HepG2 (cell line): ENCODE results near the gene HDLBP. TPM values are rescaled to one million over a fixed set of nuclear protein-coding genes. Genes with fewer than 3 reads are reported as not detected.

ENCODE experiments used
- ARID3A ChIP-seq: IDR thresholded peaks from 2 replicates; pipeline ENCODE4 v1.6.1; 2012; ENCODE audit warnings: low read depth, low read length, improper control_type of control experiment
- HMG20B ChIP-seq: conservative IDR thresholded peaks from 2 replicates; pipeline ENCODE4 v1.6.1; 2016; ENCODE audit warnings: missing genetic modification reagents, missing compliant biosample characterization
- HNRNPLL ChIP-seq: fragments of 200-400 bp; formaldehyde crosslinking; IDR thresholded peaks from 2 replicates; pipeline ENCODE4 v1.6.1; 2017; ENCODE audit warnings: mild to moderate bottlenecking, low read depth, low read length; ENCODE audit not compliant: poor library complexity, severe bottlenecking
- HOXA3 ChIP-seq: sonication (generic); formaldehyde crosslinking; IDR thresholded peaks from 2 replicates; pipeline ENCODE4 v1.5.0; 2020; ENCODE audit warnings: missing genetic modification reagents
- IRF2 ChIP-seq: IDR thresholded peaks from 2 replicates; pipeline ENCODE4 v1.6.1; 2018; ENCODE audit warnings: missing genetic modification reagents, missing compliant biosample characterization
- MAX ChIP-seq: IDR thresholded peaks from 2 replicates; pipeline ENCODE4 v1.6.1; 2012; ENCODE audit warnings: inconsistent platforms
- SAFB2 ChIP-seq: sonication (generic); formaldehyde crosslinking; IDR thresholded peaks from 2 replicates; pipeline ENCODE4 v1.5.1; 2020; ENCODE audit warnings: missing genetic modification reagents, low read depth, mild to moderate bottlenecking, borderline replicate concordance
- SPEN ChIP-seq: sonication (generic); formaldehyde crosslinking; IDR thresholded peaks from 2 replicates; pipeline ENCODE4 v1.5.1; 2020; ENCODE audit warnings: low read depth, mild to moderate bottlenecking, missing genetic modification reagents
- TBL1XR1 ChIP-seq: fragments of 150-350 bp; IDR thresholded peaks from 2 replicates; pipeline ENCODE4 v1.6.1; 2014; ENCODE audit warnings: borderline replicate concordance, low read length; ENCODE audit not compliant: partially characterized antibody
- TRAFD1 ChIP-seq: sonication (generic); formaldehyde crosslinking; IDR thresholded peaks from 2 replicates; pipeline ENCODE4 v1.5.1; 2020; ENCODE audit warnings: missing genetic modification reagents, mild to moderate bottlenecking, borderline replicate concordance
- U2AF2 ChIP-seq: fragments of 200-400 bp; formaldehyde crosslinking; IDR thresholded peaks from 2 replicates; pipeline ENCODE4 v1.6.1; 2017; ENCODE audit warnings: low read depth, mild to moderate bottlenecking, low read length
- ZBTB2 ChIP-seq: sonication (generic); formaldehyde crosslinking; IDR thresholded peaks from 2 replicates; pipeline ENCODE4 v1.8.0; 2022; ENCODE audit warnings: low read depth, missing genetic modification reagents
- ZBTB4 ChIP-seq: sonication (generic); formaldehyde crosslinking; IDR thresholded peaks from 2 replicates; pipeline ENCODE4 v1.4.0; 2020; ENCODE audit warnings: missing genetic modification reagents, mild to moderate bottlenecking, borderline replicate concordance
- ZKSCAN5 ChIP-seq: sonication (generic); formaldehyde crosslinking; IDR thresholded peaks from 2 replicates; pipeline ENCODE4 v1.5.1; 2020; ENCODE audit warnings: mild to moderate bottlenecking, missing genetic modification reagents
- ZNF777 ChIP-seq: sonication (generic); formaldehyde crosslinking; IDR thresholded peaks from 2 replicates; pipeline ENCODE4 v1.4.0; 2020; ENCODE audit warnings: missing genetic modification reagents
- polyA plus RNA-seq, 8 experiments: library from polyadenylated mRNA; depleted of rRNA in 3 of 8; stranded (reverse) in 7 of 8; unstranded in 1 of 8; fragments of >200 nt; fragmentation: Illumina TruSeq in 4 of 8; extraction: Trizol in 4 of 8; gene quantifications; 2 replicates each; pipeline versions ENCODE4 v1.2.1 to v1.2.3, GENCODE V29; 2011 to 2016; ENCODE audit warnings: low read depth in 4 of 8, missing spikeins in 1 of 8, mixed read lengths in 1 of 8; ENCODE audit not compliant: insufficient read depth in 1 of 8
- total RNA-seq, 5 experiments: library from RNA; depleted of rRNA; stranded (reverse); fragments of >200 nt; fragmentation: Illumina TruSeq; extraction: Trizol; gene quantifications; 2 replicates each; pipeline ENCODE4 v1.2.3, GENCODE V29; 2016; ENCODE audit warnings: low read depth in 1 of 5
- TF ChIP-seq, protein P1 (sequence below): sonication (generic); IDR thresholded peaks from 2 replicates; pipeline ENCODE4 v1.6.1; 2016; ENCODE audit warnings: low read depth, borderline replicate concordance
- TF ChIP-seq, protein P2 (sequence below): sonication (generic); formaldehyde crosslinking; IDR thresholded peaks from 2 replicates; pipeline ENCODE4 v1.5.0; 2020; ENCODE audit warnings: mild to moderate bottlenecking, missing genetic modification reagents, moderate library complexity

HDLBP gene
- total and polyA plus RNA-seq, 2 of the 13 experiments (the other 11 are each of a cell fraction or from before 2014, with no cell fraction given), result 464 to 707 TPM

DNA sequence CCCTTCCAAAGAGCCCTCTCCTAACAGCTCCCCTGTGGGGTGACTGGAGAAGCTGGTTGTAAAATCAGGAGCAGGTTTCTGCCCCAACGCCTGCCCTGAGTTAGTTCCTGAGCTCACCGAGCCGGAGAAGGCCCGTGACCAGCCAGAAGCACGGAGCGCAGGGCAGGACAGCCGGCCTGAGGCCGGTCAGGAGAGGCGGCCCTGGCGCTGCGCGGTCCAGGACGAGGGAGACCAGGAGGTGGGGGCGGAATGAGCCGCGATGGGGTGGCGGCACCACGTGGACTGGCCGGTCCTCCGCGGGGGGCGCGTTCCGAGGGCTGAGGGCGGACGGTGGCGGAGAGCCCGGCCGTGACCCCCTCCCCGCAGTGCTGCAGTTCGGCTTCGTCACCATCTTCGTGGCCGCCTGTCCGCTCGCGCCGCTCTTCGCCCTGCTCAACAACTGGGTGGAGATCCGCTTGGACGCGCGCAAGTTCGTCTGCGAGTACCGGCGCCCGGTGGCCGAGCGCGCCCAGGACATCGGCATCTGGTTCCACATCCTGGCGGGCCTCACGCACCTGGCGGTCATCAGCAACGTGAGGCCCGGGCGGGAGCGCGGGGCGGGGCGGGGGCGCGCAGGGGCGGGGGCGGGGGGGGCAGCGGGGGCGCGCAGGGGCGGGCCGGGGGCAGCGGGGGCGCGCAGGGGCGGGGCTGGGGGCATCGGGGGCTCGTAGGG is 98.0 kb downstream of the HDLBP start (continued):
- TF ChIP-seq HNRNPLL, result peak; percentile 96
- peak; percentile 95; the same call in 1 of the 2 replicates for TF ChIP-seq SAFB2
- peak; percentile 97 for TF ChIP-seq MAX
- no peak for TF ChIP-seq ZBTB4
- TF ChIP-seq U2AF2, result no peak
- TF ChIP-seq ARID3A, result no peak
- TF ChIP-seq, protein P1, sequence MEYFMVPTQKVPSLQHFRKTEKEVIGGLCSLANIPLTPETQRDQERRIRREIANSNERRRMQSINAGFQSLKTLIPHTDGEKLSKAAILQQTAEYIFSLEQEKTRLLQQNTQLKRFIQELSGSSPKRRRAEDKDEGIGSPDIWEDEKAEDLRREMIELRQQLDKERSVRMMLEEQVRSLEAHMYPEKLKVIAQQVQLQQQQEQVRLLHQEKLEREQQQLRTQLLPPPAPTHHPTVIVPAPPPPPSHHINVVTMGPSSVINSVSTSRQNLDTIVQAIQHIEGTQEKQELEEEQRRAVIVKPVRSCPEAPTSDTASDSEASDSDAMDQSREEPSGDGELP, result peak; percentile 47; the same call in 1 of the 2 replicates
- peak; percentile 94 for TF ChIP-seq TRAFD1 (CRISPR knock-in tag)
- no peak for TF ChIP-seq ZKSCAN5 (CRISPR knock-in tag)
- peak; percentile 80; the same call in 1 of the 2 replicates for TF ChIP-seq SPEN (CRISPR knock-in tag)
- TF ChIP-seq ZNF777 (CRISPR knock-in tag), result peak; percentile 6; the same call in 1 of the 2 replicates
- TF ChIP-seq, protein P2, sequence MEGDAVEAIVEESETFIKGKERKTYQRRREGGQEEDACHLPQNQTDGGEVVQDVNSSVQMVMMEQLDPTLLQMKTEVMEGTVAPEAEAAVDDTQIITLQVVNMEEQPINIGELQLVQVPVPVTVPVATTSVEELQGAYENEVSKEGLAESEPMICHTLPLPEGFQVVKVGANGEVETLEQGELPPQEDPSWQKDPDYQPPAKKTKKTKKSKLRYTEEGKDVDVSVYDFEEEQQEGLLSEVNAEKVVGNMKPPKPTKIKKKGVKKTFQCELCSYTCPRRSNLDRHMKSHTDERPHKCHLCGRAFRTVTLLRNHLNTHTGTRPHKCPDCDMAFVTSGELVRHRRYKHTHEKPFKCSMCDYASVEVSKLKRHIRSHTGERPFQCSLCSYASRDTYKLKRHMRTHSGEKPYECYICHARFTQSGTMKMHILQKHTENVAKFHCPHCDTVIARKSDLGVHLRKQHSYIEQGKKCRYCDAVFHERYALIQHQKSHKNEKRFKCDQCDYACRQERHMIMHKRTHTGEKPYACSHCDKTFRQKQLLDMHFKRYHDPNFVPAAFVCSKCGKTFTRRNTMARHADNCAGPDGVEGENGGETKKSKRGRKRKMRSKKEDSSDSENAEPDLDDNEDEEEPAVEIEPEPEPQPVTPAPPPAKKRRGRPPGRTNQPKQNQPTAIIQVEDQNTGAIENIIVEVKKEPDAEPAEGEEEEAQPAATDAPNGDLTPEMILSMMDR (CRISPR knock-in tag), result peak; percentile 56
- TF ChIP-seq HMG20B (CRISPR knock-in tag), result peak; percentile 36; the same call in 1 of the 2 replicates
- peak; percentile 15 for TF ChIP-seq TBL1XR1
- peak; percentile 80; the same call in 1 of the 2 replicates for TF ChIP-seq HOXA3 (CRISPR knock-in tag)
- TF ChIP-seq ZBTB2 (CRISPR knock-in tag), result no peak; the same call in 1 of the 2 replicates
- peak; percentile 66 for TF ChIP-seq IRF2 (CRISPR knock-in tag)
